GM21528 (cell line): ENCODE measurements around the gene CCNO.
A peak's percentile ranks its signal among the peaks of the same experiment; 100 is the strongest.

ENCODE experiments used
- ATAC-seq: cut with Tn5 transposase; IDR thresholded peaks from one replicate; pipeline ENCODE4 v1.9.1; 2021; ENCODE audit warnings: mild to moderate bottlenecking, moderate library complexity; ENCODE audit not compliant: unreplicated experiment, low FRiP score

The CCNO gene

GRCh38 chr5:55232985-55233928 is at the start of gene CCNO:
CCNO (minus strand) TSS chr5:55233608; CDS start chr5:55233523, 85 bp downstream.
- peak; percentile 62 for ATAC-seq

GRCh38 chr5:55278778-55279177 is 45.4 kb upstream of the CCNO start:
- no peak for ATAC-seq

DNA sequence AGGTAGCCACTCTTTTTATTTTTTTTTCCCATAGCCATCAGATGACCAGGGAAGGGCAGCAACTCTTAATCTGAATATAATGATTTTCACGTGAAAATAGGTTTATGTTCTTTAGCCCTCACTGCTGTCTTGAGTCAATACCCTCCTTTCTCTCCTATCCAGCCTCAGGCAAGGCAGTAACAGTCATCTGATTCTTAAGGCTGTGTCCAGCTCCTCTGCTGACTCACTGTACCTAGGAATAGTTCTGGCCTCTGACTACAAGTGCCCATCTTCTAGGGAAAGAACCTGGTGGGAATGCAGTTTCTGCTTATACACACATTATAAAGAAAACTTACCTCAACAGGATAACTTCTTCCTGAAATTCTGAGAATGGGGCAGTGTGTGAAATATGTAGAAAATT is 43.4 kb upstream of the CCNO start:
- ATAC-seq, result no peak

DNA sequence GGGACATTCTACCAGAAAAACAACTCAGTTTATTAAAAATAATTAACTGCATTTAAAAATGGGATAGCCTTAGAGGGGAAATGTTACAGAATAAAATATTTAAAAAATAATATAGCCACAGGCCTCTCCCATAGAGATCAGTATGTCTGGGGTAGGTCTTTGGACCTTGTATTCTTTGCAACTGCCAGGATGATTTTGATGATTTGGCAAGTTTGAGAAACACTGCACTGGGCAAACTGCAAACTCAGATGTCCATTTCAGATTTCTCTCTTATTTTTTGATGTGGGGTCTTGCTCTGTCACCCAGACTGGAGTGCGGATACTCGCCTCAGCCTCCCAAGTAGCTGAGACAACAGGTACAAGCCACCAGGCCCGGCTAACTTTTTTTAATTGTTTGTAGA is 24.9 kb upstream of the CCNO start:
- ATAC-seq, result no peak

- no peak for ATAC-seq
Observed at GRCh38 chr5:55254802-55255201, 21.4 kb upstream of the CCNO start.

DNA sequence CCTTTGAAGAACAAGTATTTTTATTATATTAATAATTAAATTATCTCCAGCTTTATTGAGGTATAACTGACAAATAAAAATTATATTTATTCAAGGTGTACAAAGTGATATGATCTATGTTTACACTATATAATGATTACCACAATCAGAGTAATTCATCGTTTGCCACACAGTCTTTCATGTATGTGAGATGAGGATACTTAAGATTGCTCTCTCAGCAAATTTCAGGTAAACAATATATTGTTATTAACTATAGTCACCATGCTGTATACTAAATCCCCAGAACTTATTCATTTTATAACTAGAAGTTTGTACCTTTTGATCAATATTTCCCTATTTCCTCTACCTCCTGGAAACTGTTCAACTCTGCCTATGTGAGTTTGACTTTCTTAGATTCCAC is 16.7 kb upstream of the CCNO start:
- no peak for ATAC-seq

DNA sequence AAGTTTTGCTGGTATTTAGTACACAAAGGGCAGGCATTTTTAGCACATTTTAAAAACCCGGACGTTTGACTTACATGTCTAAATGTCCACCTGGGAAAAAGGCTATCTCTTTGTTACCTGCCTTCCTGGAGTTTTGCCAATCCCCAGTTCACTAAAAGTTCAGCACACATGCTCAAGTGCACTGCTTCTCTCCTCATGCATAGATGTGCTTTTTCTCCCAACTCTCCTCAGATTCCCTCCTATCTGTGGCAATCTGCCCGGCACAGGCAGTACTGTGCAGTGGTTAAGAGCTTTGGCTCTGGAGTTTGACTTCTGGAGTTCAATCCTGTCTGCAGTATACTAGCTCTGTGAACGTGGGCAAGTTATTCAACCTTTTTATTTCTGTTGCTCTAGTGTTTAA is 8.3 kb upstream of the CCNO start:
- no peak for ATAC-seq

DNA sequence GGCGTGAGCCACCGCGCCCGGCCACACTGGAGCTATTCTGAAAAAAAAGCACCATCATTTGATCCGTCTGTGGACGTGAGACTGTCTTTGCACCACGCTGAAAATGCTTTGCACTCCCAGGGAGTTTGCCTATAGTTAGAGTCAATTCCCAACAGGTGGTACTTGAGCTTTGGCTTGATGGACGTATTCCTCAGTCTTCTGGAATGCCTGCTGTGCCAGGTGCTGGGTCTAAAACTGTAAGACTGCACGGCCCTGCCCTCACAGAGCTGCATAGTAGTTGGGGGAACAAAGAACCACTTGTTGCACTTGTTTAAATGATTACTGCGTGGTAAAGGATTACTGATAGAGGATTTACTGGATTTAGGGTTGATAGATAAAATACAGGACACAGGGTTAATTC is 3.4 kb upstream of the CCNO start:
- no peak for ATAC-seq

DNA sequence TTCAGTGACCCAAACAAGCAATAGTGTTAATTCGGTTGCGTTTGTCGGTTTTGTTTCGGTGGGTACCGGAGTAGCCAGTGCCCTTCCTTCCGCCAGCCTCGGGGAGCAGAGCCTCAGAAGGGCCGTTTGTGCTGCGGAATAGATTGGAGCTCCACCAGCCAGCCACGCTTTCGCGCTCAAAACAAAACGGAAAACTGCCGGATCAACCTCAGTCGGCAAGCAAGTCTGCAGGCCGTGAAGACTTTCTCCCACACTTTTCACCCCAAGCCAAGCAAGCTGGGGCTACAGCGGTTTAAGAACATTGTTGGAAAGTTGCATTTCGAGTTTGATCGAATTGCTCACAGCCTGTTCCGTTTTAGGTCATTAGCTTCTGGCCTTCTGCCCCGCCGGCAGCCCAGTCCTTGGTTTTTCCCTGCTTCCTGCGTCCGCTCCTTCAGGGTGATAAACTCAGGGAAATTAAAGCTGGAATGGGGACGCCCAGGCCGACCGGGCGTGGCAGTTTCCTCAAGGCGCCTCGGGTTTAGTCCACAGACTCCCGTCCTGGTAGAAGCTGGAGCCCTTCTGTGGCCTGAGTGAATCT is 803 bp upstream of the CCNO start:
- no peak for ATAC-seq

- no peak for ATAC-seq
Observed at GRCh38 chr5:55232271-55232984, 980 bp downstream of the CCNO start.

DNA sequence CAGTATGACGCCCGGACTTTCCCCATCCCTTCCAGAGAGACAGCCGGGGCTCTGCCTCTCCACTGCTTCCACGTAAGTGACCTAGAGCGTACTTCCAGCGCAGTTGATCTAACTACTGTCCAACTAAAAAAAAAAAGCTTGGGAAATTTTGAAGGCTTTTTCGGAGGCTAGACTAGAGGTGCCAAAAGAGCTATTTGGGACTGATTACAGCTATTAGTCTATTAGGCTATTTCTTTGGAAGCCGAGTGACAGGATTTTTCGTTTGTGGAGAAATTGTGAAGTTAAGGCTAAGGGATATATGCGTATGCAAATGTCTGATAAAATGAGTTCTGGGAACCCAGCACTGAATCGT is 1.5 kb downstream of the CCNO start:
- no peak for ATAC-seq

GRCh38 chr5:55231029-55231918 is 2.1 kb downstream of the CCNO start:
- ATAC-seq, result no peak

- ATAC-seq, result no peak
Observed at GRCh38 chr5:55230086-55230629, 3.2 kb downstream of the CCNO start.

GRCh38 chr5:55227664-55228430 is 5.6 kb downstream of the CCNO start:
- ATAC-seq, result no peak

DNA sequence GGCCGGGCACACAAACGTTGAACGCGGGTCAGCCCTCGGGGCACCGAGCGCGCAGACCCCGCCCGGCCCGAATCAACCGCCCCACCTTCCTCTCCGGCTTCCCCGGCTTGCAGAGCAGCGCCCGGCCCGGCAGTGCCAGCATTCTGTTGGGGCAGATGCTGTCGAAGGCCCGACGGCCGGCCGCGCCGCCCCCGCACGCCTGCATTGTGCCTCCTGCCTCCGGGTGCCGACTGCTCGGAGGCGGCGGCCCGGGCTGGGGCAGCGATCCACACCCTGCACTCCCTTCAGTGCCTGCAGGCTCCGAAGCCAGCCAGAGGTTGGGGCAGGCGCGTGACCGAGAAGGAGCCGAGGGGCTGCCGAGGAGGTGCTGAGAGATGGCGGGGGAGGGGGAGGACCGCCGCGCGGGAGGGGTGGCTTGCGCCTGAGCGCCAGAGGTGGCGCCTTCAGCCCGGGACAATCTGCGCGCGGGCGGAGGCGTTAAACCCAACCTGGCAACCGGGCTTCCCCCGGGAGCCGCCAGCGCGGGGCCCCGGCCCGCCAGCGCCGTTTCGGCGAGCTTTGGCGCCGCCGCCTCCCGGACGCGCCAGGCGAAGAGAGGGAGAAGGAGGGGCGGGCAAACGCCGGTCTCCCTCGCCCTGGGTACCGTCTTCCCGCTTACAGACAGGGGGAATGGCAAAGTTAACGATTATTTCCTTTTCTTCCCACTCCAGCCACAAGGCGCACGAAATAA is 6.3 kb downstream of the CCNO start, which contains the start of gene MCIDAS:
MCIDAS (minus strand) TSS at position 382 of the 730 bp plus-strand sequence; CDS start at position 205, 177 bp downstream.
- peak; percentile 34 for ATAC-seq

DNA sequence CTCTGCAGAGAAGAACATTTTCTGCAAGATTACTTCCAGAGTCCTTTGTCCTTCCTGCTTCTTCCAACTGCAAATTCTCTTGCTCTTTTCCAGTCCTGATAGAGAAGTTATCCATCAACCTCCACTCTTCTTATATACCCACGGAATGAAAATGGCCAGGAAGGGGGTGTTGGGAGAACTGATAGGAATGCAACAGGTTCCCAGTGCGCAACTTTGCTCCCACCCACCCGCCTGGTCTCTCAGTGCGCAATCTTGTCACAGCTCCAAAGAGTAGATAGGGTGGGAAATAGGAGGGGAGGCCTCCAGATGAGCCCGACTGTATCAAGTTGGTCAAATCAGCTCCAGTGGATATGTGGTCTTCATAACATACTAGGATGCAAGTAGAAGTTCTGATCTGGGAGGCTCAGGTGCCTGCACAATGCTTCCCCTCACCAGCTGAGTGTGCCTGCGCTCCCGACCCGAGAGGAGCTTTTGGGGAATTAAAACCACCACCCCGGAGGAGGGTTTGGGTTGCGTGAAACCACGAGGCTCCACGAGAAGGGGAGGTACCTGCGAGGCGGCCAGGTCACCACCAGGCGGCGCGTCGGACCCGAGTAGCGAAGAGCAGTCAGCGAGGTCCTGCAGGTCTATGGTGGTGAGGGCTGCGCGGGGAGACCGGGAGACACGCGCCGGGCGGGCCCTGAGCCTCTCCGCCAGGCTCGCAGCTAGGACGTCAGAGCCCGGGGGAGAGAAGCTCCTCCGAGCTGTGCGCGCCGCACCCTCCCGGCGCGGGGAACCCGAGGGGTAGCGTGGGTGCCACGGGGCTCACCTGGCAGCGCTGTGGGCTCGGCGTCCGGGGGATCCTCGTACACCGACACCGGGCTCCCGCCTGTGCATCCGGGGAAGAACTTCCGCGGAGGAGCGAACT is 7.1 kb downstream of the CCNO start:
- ATAC-seq, result peak; percentile 55

DNA sequence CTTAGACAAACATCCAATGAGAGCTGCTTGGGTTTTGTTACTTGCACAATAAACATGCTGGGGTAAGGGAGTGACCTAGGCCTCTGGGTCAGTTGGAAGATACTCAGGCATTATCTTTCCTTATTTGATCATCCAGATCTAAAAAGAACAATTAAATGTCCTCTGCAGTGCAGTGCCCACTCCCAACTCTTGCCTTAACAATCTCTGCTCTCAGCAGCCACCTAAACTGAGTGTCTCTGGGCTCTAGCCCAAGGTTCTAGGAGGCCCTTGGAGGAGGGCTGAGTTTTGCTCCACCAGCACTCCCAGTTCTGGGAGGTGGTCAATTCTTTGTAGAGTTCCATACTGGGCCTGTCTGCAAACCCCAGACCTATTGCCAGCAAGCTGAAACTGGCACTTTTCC is 8.1 kb downstream of the CCNO start:
- no peak for ATAC-seq

- no peak for ATAC-seq
Observed at GRCh38 chr5:55223812-55224240, 9.6 kb downstream of the CCNO start.
